T-cell (primary cell): ENCODE data around the gene TRAPPC12. TPM values are rescaled to one million over a fixed set of nuclear protein-coding genes. Genes with fewer than 3 reads are reported as not detected.
"Not testable (repeated sequence)": the region's sequence is repeated elsewhere in the genome, so short reads cannot be mapped to it uniquely, and the experiment has no call there.

Experiments used
- ATAC-seq, 4 experiments: fragments of 200-7000 bp in 3 of 4; fragments of 150-1000 bp in 1 of 4; cut with Tn5 transposase; replicated peaks in 1 of 4; 1 replicate in 3 of 4; 2 replicates in 1 of 4; pipeline ENCODE4 v1.10.0; 2021; ENCODE audit warnings: moderate library complexity in 3 of 4, mild to moderate bottlenecking in 2 of 4, moderate number of reproducible peaks in 1 of 4
- CTCF ChIA-PET, 2 donors: fragments of 300-600 bp; sonication (Branson Sonifier 250); formaldehyde crosslinking; loops; one replicate each; lab custom pipeline; 2022; ENCODE audit warnings: antibody characterized with exemption in 2 of 2; lab: Charles Lee
- POLR2A ChIA-PET, 2 donors: fragments of 300-600 bp; sonication (Branson Sonifier 250); formaldehyde crosslinking; loops; one replicate each; lab custom pipeline; 2022; ENCODE audit warnings: antibody characterized with exemption in 2 of 2; lab: Charles Lee
- DNase-seq, 35 experiments: peaks; one replicate each; pipeline versions ENCODE4 v3.0.0 to v3.0.0-alpha.2; 2013 to 2023
- H3K27ac ChIP-seq: one replicate; pipeline ENCODE4 v1.5.1; 2013; ENCODE audit warnings: low read length
- H3K27me3 ChIP-seq, 2 experiments: replicated peaks in 1 of 2; 1 replicate in 1 of 2; 2 replicates in 1 of 2; pipeline versions ENCODE4 v1.6.1 to v1.7.0; 2013; ENCODE audit warnings: low read length in 1 of 2, mixed read lengths in 1 of 2; ENCODE audit not compliant: control insufficient read depth in 2 of 2, insufficient read depth in 2 of 2; ENCODE audit errors: extremely low read depth in 1 of 2
- H3K36me3 ChIP-seq, 2 donors: 1 replicate in 1 of 2; 2 replicates in 1 of 2; pipeline versions ENCODE4 v1.6.1 to v1.7.0; 2013; ENCODE audit warnings: low read length in 1 of 2; ENCODE audit not compliant: control insufficient read depth in 2 of 2, insufficient read depth in 1 of 2; ENCODE audit errors: extremely low read depth in 1 of 2
- H3K4me1 ChIP-seq, 2 experiments: 1 replicate in 1 of 2; 2 replicates in 1 of 2; pipeline versions ENCODE4 v1.6.1 to v1.7.0; 2013; ENCODE audit warnings: low read length in 2 of 2, mixed read lengths in 1 of 2; ENCODE audit not compliant: insufficient read depth in 2 of 2, control insufficient read depth in 1 of 2; ENCODE audit errors: extremely low read depth in 1 of 2
- H3K4me3 ChIP-seq, 2 donors: 1 replicate in 1 of 2; 2 replicates in 1 of 2; pipeline versions ENCODE4 v1.5.1 to v1.7.0; 2013; ENCODE audit warnings: mild to moderate bottlenecking in 2 of 2, low read length in 1 of 2, moderate library complexity in 1 of 2; ENCODE audit not compliant: control insufficient read depth in 1 of 2; ENCODE audit errors: extremely low read depth in 1 of 2
- H3K9me3 ChIP-seq: 2 replicates; pipeline ENCODE4 v1.7.0; 2013
- H3K27ac Mint-ChIP-seq, 2 donors: one replicate each; pipeline ENCODE4 v1.8.0; 2020 to 2021; ENCODE audit warnings: mild to moderate bottlenecking in 2 of 2, mixed read lengths in 2 of 2
- H3K27me3 Mint-ChIP-seq, 2 donors: one replicate each; pipeline ENCODE4 v1.8.0; 2021 to 2022; ENCODE audit warnings: mixed read lengths in 2 of 2
- H3K36me3 Mint-ChIP-seq: one replicate; pipeline ENCODE4 v1.8.0; 2021; ENCODE audit warnings: mixed read lengths
- H3K4me1 Mint-ChIP-seq, 3 donors: one replicate each; pipeline ENCODE4 v1.8.0; 2020 to 2022; ENCODE audit warnings: mixed read lengths in 3 of 3, mild to moderate bottlenecking in 1 of 3
- H3K4me3 Mint-ChIP-seq, 3 donors: one replicate each; pipeline ENCODE4 v1.8.0; 2020 to 2022; ENCODE audit warnings: mild to moderate bottlenecking in 3 of 3, mixed read lengths in 3 of 3, moderate library complexity in 3 of 3
- H3K9me3 Mint-ChIP-seq, 3 donors: one replicate each; pipeline ENCODE4 v1.8.0; 2020 to 2022; ENCODE audit warnings: mixed read lengths in 3 of 3
- WGBS: methylation state at CpG from one replicate; pipeline ENCODE4 v1.1.5; 2013; ENCODE audit warnings: missing lambda C conversion rate; ENCODE audit not compliant: insufficient coverage; 5-methylcytosine and 5-hydroxymethylcytosine counted together
- total RNA-seq, 35 experiments: library from RNA in 6 of 35; stranded (reverse) in 6 of 35; fragments of 120-200 nt in 1 of 35; gene quantifications; one replicate each; pipeline versions ENCODE4 v1.2.1 to v1.2.4 and lab custom pipeline; 2013 to 2026

Gene TRAPPC12
- total RNA-seq, 5 donors from 2014 or later (not counting 1 experiment from before 2014, with no cell fraction given), result 103 to 158 (median 152) TPM

- 96% methylated on average over 6 of the region's 11 CpGs for WGBS
- no peaks in the 10 kb centered on the region for H3K27me3 ChIP-seq
- no peaks in the 10 kb centered on the region for H3K9me3 ChIP-seq
- Mint-ChIP-seq H3K27me3 (no peaks in the 10 kb centered on the region), H3K4me3 (no peak overlapping the region), H3K9me3 (no peaks in the 10 kb centered on the region), H3K36me3 (peaks cover 66% of the 10 kb centered on the region), H3K27ac (no peak overlapping the region), H3K4me1 (peaks cover 7 to 14% (median 8%) of the 10 kb centered on the region in 3 donors)
- H3K4me3 ChIP-seq, result no peak overlapping the region
- no peak for DNase-seq
- ATAC-seq, result no peak
- ChIA-PET CTCF (no interaction called here), POLR2A (no interaction called here)
- no peak overlapping the region for H3K27ac ChIP-seq
- no peaks in the 10 kb centered on the region for H3K4me1 ChIP-seq
- peaks cover 25 to 63% of the 10 kb centered on the region in 2 donors for H3K36me3 ChIP-seq
Observed at GRCh38 chr2:3445891-3446290, 66.4 kb downstream of the TRAPPC12 start.

DNA sequence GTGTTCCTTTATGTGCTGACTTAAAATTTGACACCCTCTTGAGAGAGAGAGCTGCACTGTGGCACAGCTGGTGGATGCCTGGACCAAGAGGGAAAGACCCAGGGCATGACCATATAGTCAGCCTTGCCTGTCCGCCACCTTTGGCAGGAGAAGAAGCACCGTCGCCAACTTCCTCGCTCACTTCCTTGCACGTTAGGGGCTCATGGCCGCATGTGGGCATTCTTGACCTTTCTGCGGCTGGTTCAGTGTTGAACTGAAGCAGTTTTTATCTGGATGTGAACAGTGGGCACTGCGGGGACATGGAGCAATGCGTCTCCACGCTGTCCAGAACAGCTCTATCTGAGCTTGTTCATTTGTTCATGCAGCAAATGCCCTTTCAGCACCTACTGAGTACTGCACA, 66.9 kb downstream of the TRAPPC12 start:
- Histone ChIP-seq H3K36me3 (peaks cover 28 to 66% of the 10 kb centered on the region in 2 donors), H3K4me1 (no peaks in the 10 kb centered on the region), H3K9me3 (no peaks in the 10 kb centered on the region), H3K27me3 (no peaks in the 10 kb centered on the region), H3K27ac (no peak overlapping the region), H3K4me3 (no peak overlapping the region)
- H3K27ac Mint-ChIP-seq, result no peak overlapping the region
- H3K4me3 Mint-ChIP-seq, result no peak overlapping the region
- ChIA-PET POLR2A (interaction anchor here in 1 of 2 donors (0.6 kb wide), 2 partner anchors 27 to 369 kb away, joined by 3 read pairs; no protein-coding TSS in a partner anchor), CTCF (no interaction called here)
- DNase-seq (no peak), ATAC-seq (no peak)
- no peaks in the 10 kb centered on the region for H3K9me3 Mint-ChIP-seq
- peaks cover 69% of the 10 kb centered on the region for H3K36me3 Mint-ChIP-seq
- H3K4me1 Mint-ChIP-seq, result peaks cover 3 to 9% (median 4%) of the 10 kb centered on the region in 3 donors
- 95% methylated on average over 6 of the region's 10 CpGs for WGBS
- H3K27me3 Mint-ChIP-seq, result no peaks in the 10 kb centered on the region

GRCh38 chr2:3447186-3447585, 67.7 kb downstream of the TRAPPC12 start:
- H3K9me3 ChIP-seq, H3K4me3 ChIP-seq, H3K9me3 Mint-ChIP-seq, H3K27me3 Mint-ChIP-seq, H3K4me3 Mint-ChIP-seq, H3K27me3 ChIP-seq, H3K27ac Mint-ChIP-seq, DNase-seq, H3K4me1 Mint-ChIP-seq, H3K4me1 ChIP-seq, ATAC-seq, POLR2A ChIA-PET, H3K27ac ChIP-seq: not testable (repeated sequence)
- H3K36me3 ChIP-seq, result peaks cover 28 to 70% of the 10 kb centered on the region in 2 donors
- 100% methylated on average over 2 of the region's 6 CpGs for WGBS
- peaks cover 68% of the 10 kb centered on the region for H3K36me3 Mint-ChIP-seq
- CTCF ChIA-PET, result interaction anchor here in 1 of 2 donors (0.6 kb wide), 2 partner anchors 30 to 1894 kb away, joined by 3 read pairs; no protein-coding TSS in a partner anchor

DNA sequence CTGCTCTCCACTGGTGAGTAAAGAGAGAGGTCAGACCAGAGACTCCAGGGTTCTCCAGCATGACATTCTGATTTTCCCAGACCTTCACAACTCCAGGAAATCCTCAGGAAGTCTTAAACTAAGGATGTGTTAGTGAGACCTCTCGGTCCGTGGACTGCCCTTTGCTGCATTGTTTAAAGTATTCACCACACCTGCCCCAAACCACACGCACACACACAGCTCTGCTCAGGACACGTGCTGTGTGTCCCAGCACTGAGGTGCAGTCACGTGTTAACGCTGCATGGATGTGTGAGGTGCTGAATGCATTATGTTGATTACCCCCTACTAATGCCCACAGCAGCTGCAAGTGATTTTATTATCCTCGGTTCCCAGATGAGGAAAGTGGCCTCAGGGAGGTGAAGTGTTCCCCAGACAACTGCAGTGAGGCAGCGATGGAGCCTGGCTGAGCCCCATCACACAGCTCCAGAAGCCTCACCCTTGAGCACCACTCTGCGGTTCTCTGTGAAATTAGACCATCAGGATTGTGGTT, 68.4 kb downstream of the TRAPPC12 start:
- DNase-seq (no peak), ATAC-seq (no peak)
- no peaks in the 10 kb centered on the region for H3K27me3 ChIP-seq
- no peaks in the 10 kb centered on the region for H3K27me3 Mint-ChIP-seq
- H3K4me3 ChIP-seq, result no peak overlapping the region
- peaks cover 69% of the 10 kb centered on the region for H3K36me3 Mint-ChIP-seq
- no peaks in the 10 kb centered on the region for H3K4me1 ChIP-seq
- H3K9me3 Mint-ChIP-seq, result no peaks in the 10 kb centered on the region
- WGBS, result 83% methylated on average over 2 of the region's 9 CpGs
- no peaks in the 10 kb centered on the region for H3K9me3 ChIP-seq
- no peak overlapping the region for H3K27ac ChIP-seq
- no peak overlapping the region for H3K4me3 Mint-ChIP-seq
- ChIA-PET POLR2A (no interaction called here), CTCF (no interaction called here)
- no peak overlapping the region for H3K27ac Mint-ChIP-seq
- H3K4me1 Mint-ChIP-seq, result peaks cover 0 to under 1% (median 0%) of the 10 kb centered on the region in 3 donors
- H3K36me3 ChIP-seq, result peaks cover 28 to 74% of the 10 kb centered on the region in 2 donors

DNA sequence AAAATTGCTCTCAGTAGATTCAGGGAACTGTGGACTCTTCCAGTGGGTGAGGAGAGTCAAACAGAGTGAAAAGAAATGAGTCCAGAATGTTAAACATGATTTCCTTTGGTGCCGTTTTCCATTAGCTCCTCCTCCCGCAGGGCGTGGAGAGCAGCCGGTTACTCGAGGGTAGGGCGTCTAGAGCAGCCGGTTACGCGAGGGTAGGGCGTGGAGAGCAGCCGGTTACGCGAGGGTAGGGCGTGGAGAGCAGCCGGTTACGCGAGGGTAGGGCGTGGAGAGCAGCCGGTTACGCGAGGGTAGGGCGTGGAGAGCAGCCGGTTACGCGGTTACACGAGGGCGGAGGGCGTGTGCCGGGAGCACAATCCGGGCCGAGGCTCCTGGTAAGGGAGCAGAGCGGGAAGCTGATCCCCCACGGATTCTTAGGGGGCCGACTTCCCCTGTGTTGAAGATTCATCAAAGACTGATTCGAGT, 69.0 kb downstream of the TRAPPC12 start:
- ATAC-seq, H3K27ac Mint-ChIP-seq, H3K9me3 ChIP-seq, H3K27me3 Mint-ChIP-seq, H3K4me1 Mint-ChIP-seq, H3K4me3 ChIP-seq, H3K4me3 Mint-ChIP-seq, H3K9me3 Mint-ChIP-seq, H3K27ac ChIP-seq, POLR2A ChIA-PET, H3K27me3 ChIP-seq, DNase-seq, H3K4me1 ChIP-seq, CTCF ChIA-PET: not testable (repeated sequence)
- WGBS, result 97% methylated on average over 29 of the region's 35 CpGs
- peaks cover 28 to 73% of the 10 kb centered on the region in 2 donors for H3K36me3 ChIP-seq
- peaks cover 73% of the 10 kb centered on the region for H3K36me3 Mint-ChIP-seq

DNA sequence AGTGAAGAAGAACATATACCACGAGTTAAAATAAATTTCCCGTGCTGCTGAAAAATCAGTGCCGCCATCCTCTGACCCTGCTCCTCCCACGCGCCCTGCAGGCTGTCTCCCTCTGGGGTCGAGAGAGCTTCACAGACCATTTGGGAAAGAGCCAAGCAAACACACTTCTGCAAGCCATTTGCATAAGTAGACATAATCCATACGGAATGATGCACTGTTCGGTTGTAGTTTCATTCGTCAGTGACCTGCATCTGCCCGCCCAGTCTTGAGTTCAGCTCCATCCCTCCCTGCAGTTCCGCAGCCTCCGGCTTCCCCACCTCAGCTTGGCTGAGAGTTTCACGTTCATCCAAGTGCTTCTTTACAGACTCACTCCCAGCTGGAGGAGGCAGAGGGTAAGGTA, 69.6 kb downstream of the TRAPPC12 start:
- Mint-ChIP-seq H3K4me3 (no peak overlapping the region), H3K9me3 (no peaks in the 10 kb centered on the region), H3K4me1 (no peaks in the 10 kb centered on the region), H3K36me3 (peaks cover 70% of the 10 kb centered on the region), H3K27me3 (no peaks in the 10 kb centered on the region), H3K27ac (no peak overlapping the region)
- Histone ChIP-seq H3K36me3 (peaks cover 28 to 71% of the 10 kb centered on the region in 2 donors), H3K9me3 (no peaks in the 10 kb centered on the region), H3K27me3 (no peaks in the 10 kb centered on the region), H3K4me1 (no peaks in the 10 kb centered on the region), H3K4me3 (no peak overlapping the region), H3K27ac (no peak overlapping the region)
- POLR2A ChIA-PET, result no interaction called here
- no peak for DNase-seq
- no peak for ATAC-seq
- CTCF ChIA-PET, result no interaction called here
- WGBS, result 94% methylated on average over 10 of the region's 13 CpGs
